Omental fat pad (tissue), 4 donors: Measurements from ENCODE around the gene C6orf89. TPM values are rescaled to one million over a fixed set of nuclear protein-coding genes. Genes with fewer than 3 reads are reported as not detected.
A peak's percentile ranks its signal among the peaks of the same experiment; 100 is the strongest.

Experiments
- ATAC-seq: fragments of 150-250 bp; one replicate; pipeline ENCODE4 v1.9.1; 2016; ENCODE audit warnings: mild to moderate bottlenecking, moderate library complexity; ENCODE audit not compliant: low FRiP score
- DNase-seq: peaks from one replicate; pipeline ENCODE4 v3.0.0-alpha.2; 2019; ENCODE audit warnings: low spot score
- CTCF ChIP-seq, 3 donors: fragments of 450-650 bp; IDR thresholded peaks; one replicate each; pipeline ENCODE4 v1.5.1; 2016 to 2017; ENCODE audit warnings: antibody characterized with exemption in 3 of 3, mild to moderate bottlenecking in 3 of 3, moderate library complexity in 2 of 3
- total RNA-seq, 4 donors: library from RNA; depleted of rRNA; stranded (reverse); fragments of >200 nt; gene quantifications; one replicate each; pipeline ENCODE4 v1.1.0, GENCODE V29; 2016

C6orf89 gene
- total RNA-seq, 4 donors from 2014 or later: 40.2 to 53.0 (median 46.0) TPM

DNA sequence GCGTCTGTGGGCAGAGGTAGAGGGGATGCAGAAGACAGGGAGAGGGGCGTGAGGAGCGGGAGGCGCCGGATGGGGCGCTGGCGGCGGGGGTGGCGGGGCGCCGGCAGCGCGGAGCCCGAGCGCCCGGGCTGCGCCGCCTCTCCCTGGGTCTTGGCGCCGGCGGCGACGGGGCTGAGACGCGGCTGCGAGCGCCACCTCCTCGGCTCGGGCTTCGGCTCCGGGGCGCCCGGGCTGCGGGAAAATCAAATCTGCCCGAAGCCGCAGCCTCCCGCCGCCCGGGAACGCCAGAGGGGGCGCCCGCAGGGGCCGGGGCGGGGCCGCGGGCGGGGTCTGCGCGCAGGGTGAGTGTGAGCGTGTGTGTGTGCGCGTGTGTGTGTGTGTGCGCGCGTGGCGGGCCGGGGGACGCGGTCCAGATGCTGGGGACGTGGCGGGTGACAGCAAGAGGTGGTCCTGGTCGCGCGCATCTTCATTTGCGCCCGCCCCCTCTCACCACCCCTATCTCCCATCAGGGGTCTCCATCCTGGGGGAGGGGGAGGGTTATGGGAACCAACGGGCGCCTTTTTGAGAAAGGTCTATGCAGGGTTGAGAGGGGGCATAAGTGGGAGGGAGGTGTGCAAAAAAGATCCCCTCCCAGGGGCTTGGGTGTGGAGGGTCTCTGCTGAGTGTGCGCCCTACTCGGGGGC lies 45.9 kb upstream of the C6orf89 start:
- ATAC-seq (peak; percentile 57), DNase-seq (no peak)
- TF ChIP-seq CTCF (IDR thresholded peaks at IDR 0.05): no peak

GRCh38 chr6:36840432-36841403 lies 45.0 kb upstream of the C6orf89 start:
- ATAC-seq (peak; percentile 53), DNase-seq (no peak)
- no peak for TF ChIP-seq CTCF (IDR thresholded peaks at IDR 0.05)

DNA sequence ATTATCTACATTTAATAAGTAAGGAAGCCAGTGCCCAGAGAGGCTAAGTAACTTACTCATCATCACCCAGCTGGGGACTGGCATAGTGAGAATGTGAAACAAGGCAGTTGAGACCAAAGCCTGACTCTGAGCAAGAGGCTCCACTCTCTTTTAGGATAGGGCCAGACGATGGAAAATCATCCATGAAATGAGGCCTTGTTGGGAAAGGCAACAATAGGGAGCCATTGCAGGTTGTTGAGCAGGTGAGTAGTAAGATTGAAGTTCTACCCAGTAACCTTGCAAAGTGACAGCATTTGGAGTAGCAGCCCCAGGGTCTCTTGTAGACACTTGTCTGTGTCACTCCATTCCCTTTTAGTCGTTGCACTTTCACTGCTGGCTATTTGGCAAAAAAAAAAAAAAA lies 44.0 kb upstream of the C6orf89 start:
- ATAC-seq: no peak
- no peak for DNase-seq
- no peak for TF ChIP-seq CTCF (IDR thresholded peaks at IDR 0.05)

- no peak for DNase-seq
- no peak for ATAC-seq
- no peak for TF ChIP-seq CTCF (IDR thresholded peaks at IDR 0.05)
Measured at GRCh38 chr6:36843170-36843569, 42.6 kb upstream of the C6orf89 start.

- ATAC-seq: no peak
- DNase-seq: no peak
- TF ChIP-seq CTCF (IDR thresholded peaks at IDR 0.05): no peak
Measured at GRCh38 chr6:36844232-36845170, 41.3 kb upstream of the C6orf89 start.

GRCh38 chr6:36845233-36845632 lies 40.5 kb upstream of the C6orf89 start:
- DNase-seq (no peak), ATAC-seq (no peak)
- no peak for TF ChIP-seq CTCF (IDR thresholded peaks at IDR 0.05)
